HG03064 (cell line): Measurements from ENCODE around the gene SUN1.
"Not testable (repeated sequence)": the region's sequence is repeated elsewhere in the genome, so short reads cannot be mapped to it uniquely, and the experiment has no call there.

ENCODE experiments used
- ATAC-seq: cut with Tn5 transposase; IDR thresholded peaks from one replicate; pipeline ENCODE4 v1.9.1; 2021; ENCODE audit warnings: low read depth; ENCODE audit not compliant: unreplicated experiment

Gene SUN1

GRCh38 chr7:802500-803242 is 29.6 kb upstream of the SUN1 start:
- no peak for ATAC-seq

GRCh38 chr7:803243-803635 is 29.0 kb upstream of the SUN1 start:
- ATAC-seq = no peak

GRCh38 chr7:803796-804195 is 28.5 kb upstream of the SUN1 start:
- ATAC-seq = not testable (repeated sequence)

GRCh38 chr7:805261-805660 is 27.0 kb upstream of the SUN1 start:
- ATAC-seq = no peak

- no peak for ATAC-seq
Measured at GRCh38 chr7:815284-816216, 16.7 kb upstream of the SUN1 start.

- peak; percentile 70 for ATAC-seq
Measured at GRCh38 chr7:816300-816750, 16.0 kb upstream of the SUN1 start.

GRCh38 chr7:816751-817671 is 15.3 kb upstream of the SUN1 start:
- ATAC-seq = peak; percentile 18

GRCh38 chr7:818031-818699 is 14.1 kb upstream of the SUN1 start:
- no peak for ATAC-seq

GRCh38 chr7:820341-820740 is 11.9 kb upstream of the SUN1 start:
- no peak for ATAC-seq

GRCh38 chr7:821688-822087 is 10.6 kb upstream of the SUN1 start:
- ATAC-seq = no peak

- ATAC-seq = no peak
Measured at GRCh38 chr7:822692-823276, 9.5 kb upstream of the SUN1 start.

GRCh38 chr7:823649-824048 is 8.6 kb upstream of the SUN1 start:
- no peak for ATAC-seq

GRCh38 chr7:824081-824480 is 8.2 kb upstream of the SUN1 start:
- ATAC-seq = no peak

- ATAC-seq = no peak
Measured at GRCh38 chr7:824664-825063, 7.6 kb upstream of the SUN1 start.

- no peak for ATAC-seq
Measured at GRCh38 chr7:825386-825785, 6.9 kb upstream of the SUN1 start.

- no peak for ATAC-seq
Measured at GRCh38 chr7:826230-826917, 5.9 kb upstream of the SUN1 start.

GRCh38 chr7:828793-829561 is 3.3 kb upstream of the SUN1 start:
- ATAC-seq = no peak

GRCh38 chr7:830069-830468 is 2.2 kb upstream of the SUN1 start:
- no peak for ATAC-seq
